K562 (cell line): ENCODE measurements around the gene FBRS.

Experiments
- TCF7 ChIP-seq: sonication (generic); IDR thresholded peaks from 2 replicates; pipeline ENCODE4 v1.6.1; 2016; ENCODE audit warnings: antibody characterized with exemption, borderline replicate concordance
- WHSC1 ChIP-seq: IDR thresholded peaks from one replicate; pipeline ENCODE4 v1.6.1; 2012; ENCODE audit warnings: low read length, control low read depth, inconsistent platforms

DNA sequence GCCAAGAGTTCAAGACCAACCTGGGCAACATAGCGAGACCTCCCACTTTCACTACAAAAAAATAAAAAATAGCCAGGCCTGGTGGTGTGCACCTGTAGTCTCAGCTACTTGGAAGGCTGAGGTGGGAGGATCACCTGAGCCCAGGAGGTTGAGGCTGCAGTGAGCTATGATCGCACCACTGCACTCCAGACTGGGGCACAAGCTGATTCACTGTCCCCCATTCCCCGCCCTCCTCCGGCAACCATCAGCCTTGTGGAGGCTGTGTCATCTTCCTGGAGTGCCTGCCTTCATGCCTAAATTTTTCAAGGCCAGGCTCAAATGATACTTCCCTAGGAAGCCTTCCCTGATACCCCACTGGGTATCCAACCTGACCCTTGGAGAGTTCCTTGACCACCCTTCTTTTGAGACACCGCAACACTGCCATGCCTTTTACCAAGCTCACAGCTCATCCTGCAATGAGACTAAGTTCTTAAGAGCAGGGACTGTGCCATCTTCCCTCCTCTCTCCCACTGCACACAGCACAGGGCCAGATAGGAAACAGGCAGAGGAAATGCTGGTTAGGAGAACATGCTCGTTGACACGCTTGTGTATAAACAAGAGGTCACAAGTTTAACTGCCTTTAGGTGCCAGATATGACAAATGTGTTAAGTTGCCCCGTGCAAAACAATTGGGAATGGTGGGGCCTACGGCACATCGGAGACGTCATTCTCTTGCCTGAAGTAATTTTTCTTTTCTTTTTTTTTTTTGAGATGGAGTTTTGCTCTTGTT, 36.9 kb downstream of the FBRS start:
- TF ChIP-seq TCF7 (no peak), WHSC1 (no peak)
